HG03108 (cell line): ENCODE data around the gene GSKIP.

Experiments used
- ATAC-seq: cut with Tn5 transposase; IDR thresholded peaks from one replicate; pipeline ENCODE4 v1.9.1; 2021; ENCODE audit warnings: moderate library complexity; ENCODE audit not compliant: unreplicated experiment

The GSKIP gene

DNA sequence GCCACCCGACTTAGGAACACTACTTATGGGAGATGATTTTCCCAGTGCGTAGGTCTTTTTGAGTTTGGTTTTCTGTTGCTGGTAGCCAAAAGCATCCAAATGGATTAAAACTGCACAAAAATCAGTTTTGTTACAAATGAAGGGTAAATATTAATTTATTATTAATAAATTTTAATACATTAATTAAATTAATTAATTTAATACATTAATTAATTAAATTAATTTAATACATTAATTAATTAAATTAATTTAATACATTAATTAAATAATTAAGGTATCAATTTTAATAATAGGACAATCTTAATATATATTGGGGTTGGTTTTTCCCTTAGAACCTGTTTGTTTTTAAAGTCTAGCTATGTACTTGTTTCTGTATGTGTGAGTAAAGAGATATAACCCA, 52.2 kb downstream of the GSKIP start:
- no peak for ATAC-seq

DNA sequence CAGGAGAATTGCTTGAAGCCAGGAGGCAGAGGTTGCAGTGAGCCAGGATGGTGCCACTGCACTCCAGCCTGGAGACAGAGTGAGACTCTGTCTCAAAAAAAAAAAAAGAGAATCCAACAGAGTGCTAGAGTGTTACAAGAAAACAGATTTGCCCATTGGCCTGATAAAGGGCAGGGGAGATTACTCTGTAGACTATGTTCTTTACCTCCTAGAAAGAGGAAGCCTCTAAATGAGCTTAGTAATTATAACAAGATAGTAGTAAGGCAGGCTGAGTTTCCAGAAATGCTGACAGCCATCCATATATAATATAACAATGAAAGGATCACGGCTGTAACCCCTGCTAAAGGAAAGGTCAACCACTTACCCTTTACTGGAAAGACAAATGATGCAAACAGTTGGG, 53.0 kb downstream of the GSKIP start:
- ATAC-seq = no peak

DNA sequence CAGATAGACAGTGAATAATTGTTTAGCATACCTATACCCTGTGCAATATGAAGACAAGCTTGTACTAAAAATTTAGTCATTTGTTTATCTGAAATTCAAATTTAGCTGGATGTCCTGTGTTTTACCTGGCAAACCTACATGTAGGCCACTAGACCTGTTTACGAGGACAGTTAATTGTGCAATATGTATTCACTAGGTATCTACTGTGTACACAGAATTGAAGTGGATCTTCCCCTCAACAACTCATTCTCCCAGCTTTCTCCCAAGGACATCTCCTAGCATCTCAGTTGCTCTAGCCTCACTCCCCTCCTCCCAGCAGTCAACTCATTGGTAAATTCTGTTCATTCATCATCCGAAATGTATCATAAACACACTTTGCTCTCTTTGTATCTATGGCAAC, 53.9 kb downstream of the GSKIP start:
- ATAC-seq = no peak

DNA sequence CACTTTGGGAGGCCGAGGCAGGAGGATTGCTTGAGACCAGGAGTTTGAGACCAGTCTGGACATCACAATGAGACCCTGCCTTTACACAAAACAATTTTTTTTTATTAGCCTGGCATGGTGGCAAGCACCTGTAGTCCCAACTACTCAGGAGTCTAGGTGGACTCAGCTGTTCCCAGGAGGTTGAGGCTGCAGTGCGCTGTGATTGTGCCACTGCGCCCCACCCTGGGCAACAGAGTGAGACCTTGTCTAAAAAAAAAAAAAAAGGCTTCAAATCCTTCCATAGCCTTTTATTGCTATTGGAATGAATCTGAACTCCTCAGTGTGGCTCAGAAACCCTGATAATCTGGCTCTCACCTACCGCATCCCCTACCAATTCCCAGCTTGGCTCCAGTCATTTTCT, 54.7 kb downstream of the GSKIP start:
- no peak for ATAC-seq

DNA sequence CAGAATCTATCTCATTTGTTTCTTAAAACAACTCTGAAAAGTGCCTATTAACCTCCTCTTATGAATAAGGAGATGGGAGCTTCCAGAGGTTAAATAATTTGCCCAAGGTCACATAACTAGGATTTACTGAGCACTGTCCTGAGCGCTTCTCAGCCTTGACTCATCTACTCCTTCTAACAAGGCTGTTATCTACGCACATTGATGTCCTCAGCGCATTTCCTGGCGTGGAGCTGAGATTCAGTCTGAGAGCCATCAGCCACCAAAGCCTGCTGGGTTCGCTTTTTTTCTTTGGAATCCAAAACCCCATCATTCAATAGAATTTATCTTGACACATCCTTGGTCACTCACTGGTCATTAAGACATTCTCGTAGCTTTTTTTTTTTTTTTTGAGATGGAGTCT, 57.9 kb downstream of the GSKIP start:
- ATAC-seq = no peak

DNA sequence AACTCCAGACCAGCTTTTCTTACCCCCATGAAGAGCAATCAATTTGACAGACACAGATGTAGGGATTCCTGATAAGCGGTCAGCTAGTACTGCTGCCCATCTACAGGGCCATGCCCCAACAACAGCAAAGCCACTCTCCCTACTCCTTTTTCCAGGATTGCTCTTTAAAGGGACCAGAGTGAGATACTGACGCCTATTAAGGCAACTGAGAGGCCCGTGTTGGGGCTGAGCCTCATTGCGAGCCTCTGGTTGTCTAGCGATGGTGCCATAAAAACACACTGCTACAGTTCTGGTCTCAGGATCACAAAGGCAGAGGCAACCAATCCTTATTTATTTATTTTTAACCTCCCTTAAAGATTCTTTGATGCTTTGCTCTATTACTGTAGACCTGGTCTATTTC, 59.7 kb downstream of the GSKIP start:
- no peak for ATAC-seq

DNA sequence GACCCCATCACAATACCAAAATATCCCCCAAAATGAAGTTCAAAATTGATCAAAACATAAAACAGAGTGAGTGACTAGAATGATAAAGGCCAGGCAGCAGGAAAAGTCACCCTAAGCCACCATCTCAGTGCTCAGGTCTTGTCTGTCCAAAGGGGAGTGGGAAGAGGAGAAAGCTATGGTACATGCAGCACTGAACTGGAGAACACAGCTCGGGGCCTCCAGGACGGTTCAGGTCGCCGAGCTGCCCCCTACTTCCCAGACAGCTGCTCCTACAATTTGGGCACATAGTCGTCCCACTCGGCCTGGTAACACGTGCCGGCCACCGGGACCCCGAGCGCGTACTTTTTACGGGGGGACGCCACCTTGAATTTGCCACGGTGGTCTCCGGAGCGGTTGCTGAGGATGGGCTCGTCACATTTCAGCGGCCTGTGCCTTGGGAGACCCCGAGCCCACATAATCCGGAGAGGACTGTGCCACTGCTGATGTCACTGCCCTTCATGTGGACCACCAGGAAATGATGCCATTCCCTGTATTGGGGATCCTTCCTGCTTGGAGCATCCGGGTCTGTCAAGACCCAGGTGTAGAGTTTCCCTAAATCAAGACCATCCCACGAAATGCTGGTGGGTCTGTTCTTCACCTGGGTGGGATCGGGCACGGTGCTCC, 60.3 kb downstream of the GSKIP start:
- no peak for ATAC-seq

DNA sequence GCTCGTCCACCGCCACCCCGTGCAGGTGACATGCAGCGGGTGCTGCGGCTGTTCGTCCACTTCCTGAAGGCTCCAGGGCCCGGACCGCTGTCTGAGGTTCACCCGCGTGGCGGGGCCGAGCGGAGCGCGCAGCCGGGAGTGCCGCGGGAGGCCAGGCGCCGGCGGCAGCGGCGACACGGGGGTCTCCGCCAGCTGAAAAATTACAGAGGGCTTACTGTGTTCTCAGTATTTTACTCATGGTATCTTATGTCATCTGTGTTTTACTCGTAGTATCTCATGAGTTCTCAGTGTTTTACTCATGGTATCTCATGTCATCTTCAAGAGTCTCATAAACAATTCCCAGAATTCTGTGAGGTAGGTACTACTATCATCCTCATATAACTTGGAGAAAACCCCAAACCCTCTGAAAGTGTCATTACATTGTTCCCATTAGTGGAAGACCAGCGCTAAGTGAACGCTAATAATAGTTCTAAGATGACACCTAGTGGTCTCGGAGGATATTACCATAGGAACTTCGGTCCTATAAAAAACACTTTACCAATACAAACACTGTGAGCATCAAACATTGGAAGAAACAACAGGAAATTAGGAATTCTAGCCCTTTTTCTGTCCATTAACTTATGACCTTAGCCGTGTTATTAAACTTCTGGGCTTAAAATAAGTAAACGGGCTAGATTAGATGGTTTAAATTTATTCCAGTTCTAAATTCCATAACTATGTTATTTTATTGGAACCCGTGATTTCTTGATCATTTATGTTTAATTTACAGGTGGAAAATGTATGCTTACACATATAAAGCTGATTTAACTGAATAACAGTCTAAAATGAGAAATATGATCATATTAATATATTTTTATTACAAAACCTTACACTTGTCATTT, 61.0 kb downstream of the GSKIP start:
- ATAC-seq = no peak

DNA sequence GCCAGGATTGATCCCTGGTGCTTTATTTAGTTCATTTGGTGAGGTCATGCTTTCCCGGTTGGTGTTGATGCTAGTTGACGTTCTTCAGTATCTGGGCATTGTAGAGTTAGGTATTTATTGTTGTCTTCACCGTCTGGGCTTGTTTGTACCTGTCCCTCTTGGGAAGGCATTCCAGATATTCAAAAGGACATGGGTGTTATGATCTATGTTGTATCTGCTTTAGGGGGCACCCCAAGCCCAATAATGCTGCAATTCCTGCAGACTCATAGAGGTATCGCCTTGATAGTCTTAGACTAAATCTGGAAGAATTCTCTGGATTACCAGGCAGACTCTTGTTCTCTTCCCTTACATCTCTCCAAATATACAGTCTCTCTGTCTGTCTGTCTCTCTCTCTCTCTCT, 70.7 kb downstream of the GSKIP start:
- no peak for ATAC-seq
